Measurements from ENCODE around the gene BORCS5. TPM values are rescaled to one million over a fixed set of nuclear protein-coding genes. Genes with fewer than 3 reads are reported as not detected.

BORCS5 gene
- total RNA-seq, 4 donors from 2014 or later = 7.6 to 20.4 (median 10.0) TPM

GRCh38 chr12:12425001-12425400 is 68.1 kb downstream of the BORCS5 start:
- DNase-seq = no peak
- intact Hi-C loops (cut with DNase I) = no loop called here
- TF ChIP-seq CTCF (IDR thresholded peaks at IDR 0.05) (no peak), POLR2A (IDR thresholded peaks at IDR 0.05) (no peak)
- Histone ChIP-seq H3K4me3 (no peak overlapping the region), H3K9me3 (peaks cover 0 to 11% (median 0%) of the 10 kb centered on the region in 3 donors), H3K4me1 (peaks cover 0 to 10% (median 0%) of the 10 kb centered on the region in 3 donors), H3K36me3 (no peaks in the 10 kb centered on the region), H3K27me3 (no peaks in the 10 kb centered on the region), H3K27ac (no peak overlapping the region)
- 73 to 100% methylated on average over 2 of the region's 2 CpGs for WGBS, 2 donors

DNA sequence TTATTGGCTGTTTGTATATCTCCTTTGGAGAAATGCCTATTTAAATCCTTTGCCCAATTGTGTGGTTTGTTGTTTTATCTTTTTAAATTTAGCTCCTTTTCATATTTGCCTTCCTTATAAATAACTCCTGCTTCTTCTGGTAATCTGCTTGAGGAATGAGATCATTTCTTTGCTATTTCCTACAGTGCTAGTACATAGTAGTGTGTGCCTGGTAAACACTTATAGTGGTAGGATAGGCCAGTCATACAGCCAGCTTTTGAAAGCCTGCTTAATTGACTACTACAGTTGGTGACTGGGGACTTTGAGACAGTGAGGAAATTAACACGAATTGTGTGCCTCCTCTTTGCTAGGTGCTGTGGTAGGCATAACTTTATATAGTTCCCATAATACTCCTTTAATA is 68.7 kb downstream of the BORCS5 start:
- no peak for DNase-seq
- H3K9me3 ChIP-seq = peaks cover 0 to 11% (median 0%) of the 10 kb centered on the region in 3 donors
- intact Hi-C loops (cut with DNase I) = no loop called here
- peaks cover 0 to 15% (median 0%) of the 10 kb centered on the region in 3 donors for H3K4me1 ChIP-seq
- TF ChIP-seq CTCF (IDR thresholded peaks at IDR 0.05) (no peak), POLR2A (IDR thresholded peaks at IDR 0.05) (no peak)
- no peaks in the 10 kb centered on the region for H3K36me3 ChIP-seq
- no peaks in the 10 kb centered on the region for H3K27me3 ChIP-seq
- H3K27ac ChIP-seq = no peak overlapping the region
- WGBS, 2 donors = 71 to 91% methylated on average over 1 of the region's 1 CpG
- no peak overlapping the region for H3K4me3 ChIP-seq

- TF ChIP-seq POLR2A (IDR thresholded peaks at IDR 0.05) (no peak), CTCF (IDR thresholded peaks at IDR 0.05) (no peak)
- Histone ChIP-seq H3K9me3 (peaks cover 0 to 11% (median 0%) of the 10 kb centered on the region in 3 donors), H3K27me3 (no peaks in the 10 kb centered on the region), H3K4me3 (no peak overlapping the region), H3K4me1 (peaks cover 0 to 33% (median 8%) of the 10 kb centered on the region in 3 donors), H3K36me3 (no peaks in the 10 kb centered on the region), H3K27ac (no peak overlapping the region)
- WGBS, 2 donors = 94 to 98% methylated on average over 3 to 4 of the region's 4 CpGs
- intact Hi-C loops (cut with DNase I) = no loop called here
- no peak for DNase-seq
Observed at GRCh38 chr12:12427568-12427967, 70.7 kb downstream of the BORCS5 start.

DNA sequence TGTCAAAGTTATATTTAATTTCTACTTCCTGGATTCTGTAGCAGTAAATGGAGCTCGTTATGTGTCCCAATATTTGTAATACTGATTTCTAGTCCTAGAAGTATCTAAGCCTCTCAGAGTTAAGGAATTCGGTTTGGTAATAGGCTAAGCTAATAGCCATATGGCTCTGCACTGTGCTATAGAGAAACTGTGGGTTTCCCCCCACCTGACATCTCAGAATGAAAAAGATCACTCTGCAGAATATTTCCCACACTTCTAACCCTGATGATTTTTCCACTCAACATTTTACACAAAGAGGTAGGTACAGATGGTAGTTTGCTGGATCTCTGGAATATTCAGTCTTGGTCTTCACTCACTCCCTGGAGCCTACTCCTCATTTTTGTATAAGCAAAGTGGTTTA is 71.2 kb downstream of the BORCS5 start:
- intact Hi-C loops (cut with DNase I) = no loop called here
- Histone ChIP-seq H3K27ac (no peak overlapping the region), H3K36me3 (no peaks in the 10 kb centered on the region), H3K4me1 (peaks cover 0 to 38% (median 12%) of the 10 kb centered on the region in 3 donors), H3K9me3 (peaks cover 0 to 9% (median 0%) of the 10 kb centered on the region in 3 donors), H3K4me3 (no peak overlapping the region), H3K27me3 (no peaks in the 10 kb centered on the region)
- no peak for DNase-seq
- 72 to 92% methylated on average over 2 of the region's 2 CpGs for WGBS, 2 donors
- TF ChIP-seq CTCF (IDR thresholded peaks at IDR 0.05) (no peak), POLR2A (IDR thresholded peaks at IDR 0.05) (no peak)

- TF ChIP-seq POLR2A (IDR thresholded peaks at IDR 0.05) (no peak), CTCF (IDR thresholded peaks at IDR 0.05) (no peak)
- no peaks in the 10 kb centered on the region for H3K9me3 ChIP-seq
- no peak for DNase-seq
- WGBS, 2 donors = 43 to 52% methylated on average over 7 of the region's 7 CpGs
- no peak overlapping the region for H3K4me3 ChIP-seq
- no peaks in the 10 kb centered on the region for H3K36me3 ChIP-seq
- H3K27ac ChIP-seq = no peak overlapping the region
- no peaks in the 10 kb centered on the region for H3K27me3 ChIP-seq
- peaks cover 0 to 48% (median 19%) of the 10 kb centered on the region in 3 donors for H3K4me1 ChIP-seq
- intact Hi-C loops (cut with DNase I) = no loop called here
Observed at GRCh38 chr12:12428961-12429657, 72.2 kb downstream of the BORCS5 start.
